Measurements from ENCODE around the gene SIPA1L2.

SIPA1L2 gene

DNA sequence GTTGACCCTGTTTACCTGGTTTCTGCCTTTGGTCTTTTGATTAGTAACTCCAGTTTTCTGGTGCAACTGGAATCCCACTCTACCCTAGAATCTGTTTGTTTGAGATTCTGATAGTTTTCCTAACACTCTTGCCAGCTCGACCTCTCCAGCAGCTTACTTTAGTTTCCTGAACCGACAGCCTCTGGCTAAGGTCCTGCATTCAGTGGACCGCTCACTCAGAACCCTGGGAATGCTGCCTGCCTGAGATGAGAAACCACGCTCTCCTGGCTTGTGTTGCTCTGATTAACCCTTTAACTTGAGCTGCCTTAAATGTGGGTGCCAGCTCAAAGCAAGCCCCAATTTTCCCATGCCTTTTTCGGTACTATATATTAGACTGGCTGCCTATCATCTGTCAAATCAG is 45.3 kb upstream of the SIPA1L2 start:
- no peak overlapping the region for H2AFZ ChIP-seq (ENCODE audit: low read depth)
- no peaks in the 10 kb centered on the region for H3K79me2 ChIP-seq (ENCODE audit: insufficient read depth, low read depth)
- H3K36me3 ChIP-seq (ENCODE audit: insufficient read depth) = no peaks in the 10 kb centered on the region
- TF ChIP-seq, protein P1, sequence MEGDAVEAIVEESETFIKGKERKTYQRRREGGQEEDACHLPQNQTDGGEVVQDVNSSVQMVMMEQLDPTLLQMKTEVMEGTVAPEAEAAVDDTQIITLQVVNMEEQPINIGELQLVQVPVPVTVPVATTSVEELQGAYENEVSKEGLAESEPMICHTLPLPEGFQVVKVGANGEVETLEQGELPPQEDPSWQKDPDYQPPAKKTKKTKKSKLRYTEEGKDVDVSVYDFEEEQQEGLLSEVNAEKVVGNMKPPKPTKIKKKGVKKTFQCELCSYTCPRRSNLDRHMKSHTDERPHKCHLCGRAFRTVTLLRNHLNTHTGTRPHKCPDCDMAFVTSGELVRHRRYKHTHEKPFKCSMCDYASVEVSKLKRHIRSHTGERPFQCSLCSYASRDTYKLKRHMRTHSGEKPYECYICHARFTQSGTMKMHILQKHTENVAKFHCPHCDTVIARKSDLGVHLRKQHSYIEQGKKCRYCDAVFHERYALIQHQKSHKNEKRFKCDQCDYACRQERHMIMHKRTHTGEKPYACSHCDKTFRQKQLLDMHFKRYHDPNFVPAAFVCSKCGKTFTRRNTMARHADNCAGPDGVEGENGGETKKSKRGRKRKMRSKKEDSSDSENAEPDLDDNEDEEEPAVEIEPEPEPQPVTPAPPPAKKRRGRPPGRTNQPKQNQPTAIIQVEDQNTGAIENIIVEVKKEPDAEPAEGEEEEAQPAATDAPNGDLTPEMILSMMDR (conservative IDR thresholded peaks at IDR 0.05; ENCODE audit: low read depth, low read length) = no peak
- no peak overlapping the region for H3K9ac ChIP-seq
- H3K4me3 ChIP-seq (IDR thresholded peaks at IDR 0.05; ENCODE audit: insufficient read depth, low read depth, low read length) = no peak overlapping the region
- no peak overlapping the region for H3K4me2 ChIP-seq
- no peaks in the 10 kb centered on the region for H3K4me1 ChIP-seq (ENCODE audit: low read depth, poor library complexity, severe bottlenecking)
- H3K27ac ChIP-seq = no peak overlapping the region
- H3K27me3 ChIP-seq (ENCODE audit: insufficient read depth, low read depth) = no peaks in the 10 kb centered on the region
- no peaks in the 10 kb centered on the region for H4K20me1 ChIP-seq (ENCODE audit: insufficient read depth)

DNA sequence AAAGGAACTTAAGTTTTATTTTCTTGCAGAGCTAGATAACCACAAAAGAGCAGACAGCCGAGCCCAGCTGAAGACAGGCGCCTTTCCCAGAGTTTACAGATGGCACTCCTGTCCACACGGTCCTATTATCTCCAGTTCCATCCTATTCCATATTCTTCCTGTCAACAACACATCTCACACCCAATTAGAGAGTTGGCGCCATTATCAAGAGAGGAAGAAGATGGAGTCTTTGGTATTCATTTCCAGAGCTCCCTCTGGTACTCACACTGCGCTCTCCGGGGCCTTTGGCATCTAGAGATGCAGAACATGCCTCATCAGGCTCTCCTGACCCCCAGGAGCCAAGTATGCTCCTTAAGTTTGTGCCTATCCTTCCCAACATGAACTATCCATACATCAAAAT is 43.3 kb upstream of the SIPA1L2 start:
- no peaks in the 10 kb centered on the region for H3K79me2 ChIP-seq (ENCODE audit: insufficient read depth, low read depth)
- H3K27ac ChIP-seq = no peak overlapping the region
- H3K36me3 ChIP-seq (ENCODE audit: insufficient read depth) = no peaks in the 10 kb centered on the region
- H3K4me2 ChIP-seq = no peak overlapping the region
- no peaks in the 10 kb centered on the region for H3K4me1 ChIP-seq (ENCODE audit: low read depth, poor library complexity, severe bottlenecking)
- H3K27me3 ChIP-seq (ENCODE audit: insufficient read depth, low read depth) = no peaks in the 10 kb centered on the region
- no peak overlapping the region for H3K4me3 ChIP-seq (IDR thresholded peaks at IDR 0.05; ENCODE audit: insufficient read depth, low read depth, low read length)
- H4K20me1 ChIP-seq (ENCODE audit: insufficient read depth) = no peaks in the 10 kb centered on the region
- TF ChIP-seq, protein P1 (conservative IDR thresholded peaks at IDR 0.05; ENCODE audit: low read depth, low read length) = no peak
- H2AFZ ChIP-seq (ENCODE audit: low read depth) = no peak overlapping the region
- H3K9ac ChIP-seq = no peak overlapping the region

GRCh38 chr1:232669981-232670747 is 40.2 kb upstream of the SIPA1L2 start:
- no peaks in the 10 kb centered on the region for H3K4me1 ChIP-seq (ENCODE audit: low read depth, poor library complexity, severe bottlenecking)
- H2AFZ ChIP-seq (ENCODE audit: low read depth) = no peak overlapping the region

GRCh38 chr1:232667778-232668165 is 37.8 kb upstream of the SIPA1L2 start:
- H3K36me3 ChIP-seq (ENCODE audit: insufficient read depth) = no peaks in the 10 kb centered on the region
- H3K79me2 ChIP-seq (ENCODE audit: insufficient read depth, low read depth) = no peaks in the 10 kb centered on the region
- H3K27ac ChIP-seq = no peak overlapping the region
- TF ChIP-seq, protein P1 (conservative IDR thresholded peaks at IDR 0.05; ENCODE audit: low read depth, low read length) = no peak
- H3K4me3 ChIP-seq (IDR thresholded peaks at IDR 0.05; ENCODE audit: insufficient read depth, low read depth, low read length) = no peak overlapping the region
- H3K4me2 ChIP-seq = no peak overlapping the region
- no peaks in the 10 kb centered on the region for H3K27me3 ChIP-seq (ENCODE audit: insufficient read depth, low read depth)
- no peak overlapping the region for H3K9ac ChIP-seq
- H2AFZ ChIP-seq (ENCODE audit: low read depth) = no peak overlapping the region
- H3K4me1 ChIP-seq (ENCODE audit: low read depth, poor library complexity, severe bottlenecking) = no peaks in the 10 kb centered on the region
- no peaks in the 10 kb centered on the region for H4K20me1 ChIP-seq (ENCODE audit: insufficient read depth)

More at GRCh38 chr1:232669981-232670747, 40.2 kb upstream of the SIPA1L2 start:
- no peaks in the 10 kb centered on the region for H3K27me3 ChIP-seq (ENCODE audit: insufficient read depth, low read depth)
- no peak overlapping the region for H3K9ac ChIP-seq
- no peak overlapping the region for H3K4me3 ChIP-seq (IDR thresholded peaks at IDR 0.05; ENCODE audit: insufficient read depth, low read depth, low read length)
- no peak overlapping the region for H3K27ac ChIP-seq
- no peak overlapping the region for H3K4me2 ChIP-seq
- no peaks in the 10 kb centered on the region for H3K79me2 ChIP-seq (ENCODE audit: insufficient read depth, low read depth)
- H4K20me1 ChIP-seq (ENCODE audit: insufficient read depth) = no peaks in the 10 kb centered on the region
- TF ChIP-seq, protein P1 (conservative IDR thresholded peaks at IDR 0.05; ENCODE audit: low read depth, low read length) = no peak
- H3K36me3 ChIP-seq (ENCODE audit: insufficient read depth) = no peaks in the 10 kb centered on the region

Measured in KMS-11 (cell line).